HCEC 1CT (cell line): ENCODE measurements around the gene BUB1B.

Experiments used
- DNase-seq: peaks from one replicate; pipeline ENCODE4 v3.0.0-alpha.2; 2017

BUB1B gene

DNA sequence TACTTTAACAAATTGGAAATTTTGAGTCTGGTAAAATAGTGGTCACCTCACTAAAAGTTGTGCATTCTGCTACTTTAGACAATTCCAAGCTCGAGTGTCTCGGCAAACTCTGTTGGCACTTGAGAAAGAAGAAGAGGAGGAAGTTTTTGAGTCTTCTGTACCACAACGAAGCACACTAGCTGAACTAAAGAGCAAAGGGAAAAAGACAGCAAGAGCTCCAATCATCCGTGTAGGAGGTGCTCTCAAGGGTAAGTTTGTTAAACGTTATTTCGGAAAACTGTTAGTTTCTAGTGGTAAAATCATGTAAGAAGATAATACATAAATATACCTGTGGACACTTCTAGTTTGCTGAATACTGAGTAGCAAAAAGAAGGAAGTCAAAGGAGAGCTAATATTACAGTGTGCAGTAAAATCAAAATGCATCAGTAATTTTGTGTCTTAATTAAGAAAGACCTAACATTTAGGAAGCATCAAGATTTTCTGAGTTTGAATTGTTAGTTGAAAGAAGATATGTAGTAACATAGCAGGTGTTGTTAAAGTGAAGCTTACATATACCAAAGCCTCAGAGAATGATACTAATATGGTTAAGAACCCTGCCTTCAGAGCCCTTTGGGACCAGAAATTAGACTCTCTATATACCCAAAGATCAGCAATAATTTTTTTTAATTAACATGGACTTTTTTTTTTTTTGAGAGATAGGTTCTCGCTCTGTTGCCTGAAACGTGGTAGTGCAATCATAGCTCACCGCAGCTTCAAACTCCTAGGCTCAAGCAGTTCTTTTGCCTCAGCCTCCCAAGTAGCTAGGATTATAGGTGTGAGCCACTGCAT lies 23.0 kb downstream of the BUB1B start:
- DNase-seq: no peak

DNA sequence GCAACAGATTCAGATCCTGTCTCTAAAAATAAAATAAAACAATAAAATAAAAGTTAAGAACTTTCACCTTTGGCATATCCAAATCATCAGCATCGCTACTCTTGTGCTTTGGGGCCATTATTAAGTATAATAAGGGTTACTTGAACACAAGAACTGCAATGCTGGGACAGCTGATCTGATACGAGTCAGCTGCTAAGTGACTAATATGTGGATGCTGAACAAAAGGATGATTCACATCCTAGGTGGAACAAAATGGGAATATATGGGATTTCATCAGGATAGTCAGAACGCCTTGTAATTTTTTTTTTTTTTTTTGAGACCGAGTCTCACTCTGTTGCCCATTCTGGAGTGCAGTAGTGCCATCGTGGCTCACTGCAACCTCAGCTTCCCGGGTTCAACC lies 29.7 kb downstream of the BUB1B start:
- peak; percentile 81 for DNase-seq

DNA sequence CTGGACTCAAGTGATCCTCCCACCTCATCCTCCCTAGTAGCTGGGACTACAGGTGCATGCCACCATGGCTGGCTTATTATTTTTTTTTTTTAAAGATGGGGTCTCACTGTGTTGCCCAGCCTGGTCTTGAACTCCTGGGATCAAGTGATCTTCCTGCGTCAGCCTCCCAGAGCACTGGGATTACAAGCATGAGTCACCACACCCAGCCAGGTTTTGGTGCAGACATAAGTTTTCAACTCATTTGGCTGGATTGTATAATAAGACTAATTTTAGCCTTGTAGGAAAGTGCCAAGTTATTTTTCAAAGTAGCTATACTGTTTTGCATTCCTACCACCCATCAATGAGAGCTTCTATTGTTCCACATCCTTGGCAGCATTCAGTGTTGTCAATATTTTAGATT lies 32.1 kb downstream of the BUB1B start:
- DNase-seq: peak; percentile 51

DNA sequence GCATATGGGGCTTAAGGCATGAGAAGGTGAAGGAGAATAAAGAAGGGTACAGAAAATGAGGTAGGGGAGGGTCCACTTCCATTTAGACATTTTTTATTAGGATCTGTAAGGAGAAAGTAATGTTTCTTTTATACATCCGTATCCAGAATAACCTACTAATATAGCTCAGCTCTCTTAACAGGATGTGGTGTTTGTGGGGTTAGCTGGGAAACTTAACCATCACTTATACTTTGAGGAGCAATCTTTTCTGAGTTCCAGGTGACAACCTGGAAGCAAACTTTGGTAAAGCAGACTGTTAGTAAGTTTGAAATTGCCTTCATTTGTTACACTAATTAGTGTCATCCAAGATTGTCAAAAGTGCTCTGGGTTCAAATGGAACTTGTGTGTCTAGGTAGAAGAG lies 36.6 kb downstream of the BUB1B start:
- no peak for DNase-seq

DNA sequence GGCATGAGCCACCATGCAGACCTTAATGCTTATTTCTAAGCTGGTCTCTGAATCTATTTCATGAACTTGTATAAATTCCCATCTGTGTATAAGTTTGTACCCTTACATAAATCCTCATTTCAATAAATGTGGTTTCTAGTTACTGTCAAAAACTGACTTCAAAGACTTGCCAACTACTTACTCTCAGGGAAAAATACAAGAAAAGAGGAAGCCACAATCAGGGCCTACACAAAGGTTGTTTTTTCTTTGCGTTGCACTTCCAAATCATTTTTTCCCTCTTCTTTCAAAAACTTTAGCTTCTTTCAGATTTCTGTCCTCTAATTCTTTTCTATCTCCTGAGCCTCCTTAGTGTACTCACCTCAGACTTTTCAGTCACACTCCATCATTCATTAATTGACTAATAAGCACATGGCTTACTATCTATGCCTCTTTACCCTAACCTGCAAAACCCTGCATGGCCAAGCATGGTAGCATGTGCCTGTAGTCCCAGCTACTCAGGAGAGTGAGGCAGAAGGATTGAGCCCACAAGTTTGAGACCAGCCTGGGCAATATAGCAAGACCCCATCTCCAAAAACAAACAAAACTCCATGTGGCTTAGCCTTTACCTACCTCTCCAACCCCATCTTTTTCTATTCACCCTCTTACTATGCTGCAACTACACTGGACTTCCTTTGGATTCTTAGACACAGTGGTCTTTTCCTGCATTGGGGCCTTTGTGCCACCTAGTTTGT lies 37.7 kb downstream of the BUB1B start:
- DNase-seq: no peak

DNA sequence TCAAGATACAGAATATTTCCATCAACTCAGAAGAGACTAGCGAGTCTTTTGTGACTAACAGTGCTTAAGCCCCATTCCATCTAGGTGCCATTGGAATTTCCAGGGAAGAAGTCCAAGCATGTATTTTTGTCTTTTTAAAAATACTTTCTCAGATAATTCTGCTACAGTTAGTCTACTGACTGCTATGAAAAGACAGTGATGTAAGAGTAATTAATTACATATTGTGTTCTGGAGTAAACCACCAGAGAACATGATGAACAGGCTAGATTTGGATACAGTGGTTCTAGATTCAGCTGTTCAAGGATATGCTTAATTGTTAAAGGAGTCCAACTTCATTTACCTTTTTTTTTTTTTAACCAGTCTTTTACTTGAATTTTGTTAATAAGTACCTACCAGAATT lies 43.2 kb downstream of the BUB1B start:
- DNase-seq: no peak

DNA sequence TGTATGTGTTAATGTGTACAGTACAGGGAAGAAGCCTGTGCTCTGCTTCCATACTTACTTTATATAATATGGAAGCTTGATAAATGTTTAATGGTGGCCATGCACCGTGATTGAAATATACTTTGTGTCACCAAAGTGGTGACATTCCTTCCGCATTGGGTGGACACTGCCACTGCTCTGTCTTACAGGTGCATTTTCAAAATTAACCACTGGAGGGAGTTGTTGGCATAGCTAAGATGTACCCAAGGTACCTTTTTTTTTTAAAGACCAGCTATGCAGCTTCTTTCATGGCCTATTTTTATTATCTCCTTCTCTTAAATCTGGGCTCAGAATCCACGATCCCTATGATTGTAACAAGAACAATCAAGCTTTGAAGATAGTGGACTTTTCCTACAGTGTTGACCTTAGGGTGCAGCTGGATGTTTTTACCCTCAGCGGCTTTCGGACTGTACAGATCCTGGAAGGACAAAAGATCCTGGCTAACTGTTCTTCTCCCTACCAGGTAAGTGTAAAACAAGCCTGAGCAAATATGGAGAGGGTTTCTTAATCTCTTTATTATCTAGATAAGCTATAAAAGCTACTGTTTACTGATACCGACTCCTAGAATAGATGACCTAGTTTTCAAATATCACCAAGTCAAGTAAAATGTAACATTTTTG lies 56.4 kb downstream of the BUB1B start:
- peak; percentile 49 for DNase-seq

DNA sequence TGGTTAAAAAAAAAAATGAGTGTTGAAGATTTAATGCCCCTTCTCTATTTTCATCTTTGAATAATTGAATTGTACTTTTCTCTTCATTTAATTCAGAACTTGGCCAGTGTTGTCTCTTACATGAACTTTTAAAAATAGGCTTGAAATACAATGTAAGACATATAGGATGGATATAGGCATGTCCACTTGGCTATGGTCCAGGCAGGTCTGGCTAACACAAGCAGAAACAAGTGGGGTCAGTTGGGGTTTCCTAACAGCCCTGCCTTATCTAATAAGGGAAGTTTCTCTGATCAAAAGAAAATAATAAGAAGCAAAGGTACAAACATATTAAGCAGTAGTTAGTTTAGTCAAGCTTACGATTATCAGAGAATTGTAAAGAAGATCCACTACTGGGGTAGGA lies 58.9 kb downstream of the BUB1B start:
- DNase-seq: no peak

DNA sequence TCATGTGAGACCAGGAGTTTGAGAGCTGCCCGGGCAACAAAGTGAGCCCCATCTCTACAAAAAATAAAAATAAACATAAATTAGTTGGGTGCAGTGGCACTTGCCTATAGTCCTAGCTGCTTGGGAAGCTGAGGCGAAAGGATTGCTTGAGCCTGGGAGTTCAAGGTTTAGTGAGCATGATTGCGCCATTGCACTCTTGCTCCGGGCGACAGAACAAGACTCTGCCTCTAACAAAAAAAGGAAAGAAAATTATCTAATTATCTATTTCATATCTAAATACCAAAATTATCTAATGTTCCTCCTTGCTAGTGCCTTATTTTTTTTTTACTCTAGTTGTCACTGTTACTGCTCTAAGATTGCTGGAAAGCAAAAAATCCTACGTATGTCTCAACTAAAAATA lies 61.3 kb downstream of the BUB1B start:
- DNase-seq: no peak

DNA sequence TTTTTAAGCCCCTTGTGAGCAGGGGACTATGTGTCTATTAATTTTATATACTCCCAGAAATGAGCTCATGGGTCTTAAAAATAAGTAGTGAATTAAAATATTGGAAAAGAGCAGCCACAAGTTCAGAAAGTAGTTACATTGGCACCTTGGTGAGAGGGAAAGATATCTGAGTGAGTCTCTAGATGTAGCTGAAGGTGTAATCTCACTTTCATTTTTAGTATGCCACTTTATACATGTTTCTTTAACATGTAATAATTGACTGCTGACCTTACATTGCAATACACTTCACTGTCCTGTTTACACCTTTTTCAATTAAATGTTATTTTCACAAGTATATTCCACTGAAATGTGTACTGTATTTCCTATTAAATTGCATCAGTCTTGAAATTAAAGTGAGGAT lies 65.9 kb downstream of the BUB1B start:
- no peak for DNase-seq

DNA sequence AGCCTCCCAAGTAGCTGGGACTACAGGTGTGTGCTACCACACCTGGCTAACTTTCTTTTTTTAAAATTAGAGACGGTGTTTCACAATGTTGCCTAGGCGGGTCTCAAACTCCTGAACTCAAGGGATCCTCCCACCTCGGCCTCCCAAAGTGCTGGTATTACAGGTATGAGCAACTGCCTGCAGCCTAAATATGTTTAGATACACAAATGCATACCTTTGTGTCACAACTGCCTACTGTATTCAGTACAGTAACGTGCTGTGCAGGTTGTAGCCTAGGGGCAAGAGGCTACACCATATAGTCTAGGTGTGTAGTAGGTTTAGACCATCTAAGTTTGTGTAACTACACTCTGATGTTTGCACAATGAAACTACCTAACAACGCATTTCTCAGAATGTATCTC lies 68.4 kb downstream of the BUB1B start:
- no peak for DNase-seq

DNA sequence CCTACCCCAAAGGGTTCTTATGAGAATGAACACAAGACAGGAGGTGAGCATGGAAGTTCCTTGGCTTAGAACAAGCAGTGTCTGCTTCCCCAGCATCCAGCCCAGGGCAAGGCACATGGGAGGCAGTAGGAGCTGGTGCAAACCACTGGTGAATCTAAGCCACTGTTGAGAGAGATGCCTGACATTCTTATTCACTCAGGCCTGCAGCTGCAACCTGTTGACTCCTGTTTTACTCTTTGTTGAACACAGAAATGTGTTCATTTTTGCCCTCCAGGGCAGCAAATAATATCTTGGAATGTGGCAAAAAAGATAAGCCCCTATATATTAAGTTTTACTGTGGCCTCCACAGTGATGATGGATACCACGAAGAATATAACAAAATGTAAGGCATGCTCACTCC lies 69.1 kb downstream of the BUB1B start:
- DNase-seq: no peak

DNA sequence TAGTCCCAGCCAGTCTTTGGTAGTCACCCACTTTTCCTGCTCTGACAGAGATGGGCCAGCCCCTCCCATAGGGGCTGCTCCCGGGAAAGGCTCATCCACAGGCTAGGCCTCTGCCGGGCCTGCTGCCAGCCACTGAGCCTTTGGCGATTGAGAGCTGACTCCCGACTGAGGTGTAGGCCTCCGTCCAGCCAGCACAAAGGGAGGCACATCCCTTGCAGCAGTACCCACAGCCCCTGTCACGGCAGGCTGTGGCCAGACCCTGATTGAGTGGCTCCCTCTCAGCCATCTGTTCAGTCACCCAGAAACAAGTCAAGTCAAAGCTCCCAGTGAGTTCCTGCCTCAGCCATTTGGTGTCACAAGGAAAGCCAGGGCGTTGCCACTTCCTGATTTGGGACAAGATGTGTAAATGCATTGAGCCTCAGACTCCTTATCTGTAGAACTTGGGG lies 71.8 kb downstream of the BUB1B start:
- no peak for DNase-seq

DNA sequence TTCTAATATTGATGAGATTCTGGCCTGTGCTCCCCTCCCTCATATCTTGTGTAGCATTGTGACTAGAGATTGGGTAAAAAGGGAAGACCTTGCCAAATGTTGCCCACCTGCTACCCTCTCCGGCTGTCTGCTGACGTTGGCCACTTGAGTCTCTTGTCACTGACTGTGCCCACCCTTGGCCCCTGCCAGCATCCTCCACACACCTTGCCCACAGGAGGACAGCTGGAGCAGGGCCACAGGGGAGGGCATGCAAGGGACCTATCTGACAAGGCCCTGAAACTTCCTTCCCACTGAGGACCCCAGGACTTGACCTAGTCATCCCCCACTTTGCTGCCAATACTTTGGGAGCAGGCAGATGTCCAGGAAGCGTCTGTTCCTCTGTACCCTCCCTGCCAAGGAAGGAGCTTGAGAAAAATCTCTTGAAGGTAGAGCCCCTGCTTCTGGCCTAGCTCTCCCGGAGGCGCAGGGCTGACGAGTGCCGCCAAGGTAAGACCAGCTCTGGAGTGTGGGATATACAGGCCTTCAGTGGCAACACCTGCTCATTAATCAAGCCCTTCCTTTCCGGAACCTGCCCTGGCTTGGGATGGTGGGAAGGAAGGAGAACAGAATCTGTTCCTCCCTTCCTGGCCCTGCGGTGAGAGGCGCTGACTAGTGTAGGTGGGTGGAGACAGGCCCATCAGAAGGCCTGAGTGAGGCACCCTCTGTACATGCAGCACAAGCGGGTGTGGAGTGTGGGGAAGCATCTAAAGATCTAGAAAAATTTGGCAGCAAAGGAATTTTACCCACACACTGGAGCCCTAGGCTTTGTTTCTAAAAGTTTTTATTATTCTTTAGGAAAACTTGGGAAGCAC lies 73.1 kb downstream of the BUB1B start:
- DNase-seq: no peak

DNA sequence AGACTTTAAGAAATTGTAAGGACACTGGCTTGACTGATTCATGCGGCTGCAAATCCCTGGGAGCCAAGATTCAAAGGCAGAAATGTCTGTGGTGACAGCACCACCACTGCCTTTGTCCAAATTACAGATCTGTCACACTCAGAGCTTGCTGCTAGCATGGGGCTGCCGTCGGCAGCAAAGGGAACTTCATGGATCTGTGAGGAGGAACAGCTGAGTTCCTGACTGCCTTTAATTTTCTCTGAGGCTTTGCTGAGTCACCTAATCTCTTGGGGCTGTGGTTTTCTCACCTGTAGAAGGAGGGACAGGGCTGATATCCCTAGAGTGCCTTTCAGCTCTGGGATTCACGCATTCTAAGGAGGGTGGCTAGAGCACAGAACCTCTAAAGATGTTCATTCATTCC lies 73.9 kb downstream of the BUB1B start:
- no peak for DNase-seq

DNA sequence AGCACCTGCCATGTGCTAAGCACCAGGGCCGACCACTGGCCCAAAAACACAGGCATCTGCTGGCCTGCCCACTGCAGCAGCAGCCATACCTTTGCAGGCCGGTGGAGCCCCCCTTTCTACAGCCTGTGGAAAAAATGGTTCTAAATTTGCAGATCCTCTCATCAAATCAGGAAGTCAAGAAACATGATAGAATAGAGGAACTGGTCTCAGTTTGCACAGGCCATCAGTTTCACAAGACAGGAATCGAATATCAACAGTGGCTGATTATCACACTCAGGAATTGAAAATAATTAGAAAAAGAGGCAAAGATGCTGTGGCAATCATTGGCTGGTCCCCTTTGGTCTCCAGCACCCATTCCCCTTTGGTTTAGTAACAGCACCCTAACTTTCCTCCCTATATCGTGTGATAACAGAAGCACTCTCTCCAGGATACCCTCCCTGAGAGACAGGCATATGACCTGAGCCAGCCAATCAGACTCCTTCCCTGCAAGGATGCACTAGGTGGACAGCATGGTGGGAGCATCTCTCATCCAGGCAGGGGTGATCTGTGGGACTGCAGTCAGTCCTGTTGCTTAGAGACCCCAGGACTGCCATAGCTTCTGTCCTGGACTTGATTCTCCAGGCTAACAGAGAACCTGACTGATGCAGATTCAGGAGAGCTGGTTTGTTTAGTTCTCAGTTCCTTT lies 74.5 kb downstream of the BUB1B start:
- no peak for DNase-seq

DNA sequence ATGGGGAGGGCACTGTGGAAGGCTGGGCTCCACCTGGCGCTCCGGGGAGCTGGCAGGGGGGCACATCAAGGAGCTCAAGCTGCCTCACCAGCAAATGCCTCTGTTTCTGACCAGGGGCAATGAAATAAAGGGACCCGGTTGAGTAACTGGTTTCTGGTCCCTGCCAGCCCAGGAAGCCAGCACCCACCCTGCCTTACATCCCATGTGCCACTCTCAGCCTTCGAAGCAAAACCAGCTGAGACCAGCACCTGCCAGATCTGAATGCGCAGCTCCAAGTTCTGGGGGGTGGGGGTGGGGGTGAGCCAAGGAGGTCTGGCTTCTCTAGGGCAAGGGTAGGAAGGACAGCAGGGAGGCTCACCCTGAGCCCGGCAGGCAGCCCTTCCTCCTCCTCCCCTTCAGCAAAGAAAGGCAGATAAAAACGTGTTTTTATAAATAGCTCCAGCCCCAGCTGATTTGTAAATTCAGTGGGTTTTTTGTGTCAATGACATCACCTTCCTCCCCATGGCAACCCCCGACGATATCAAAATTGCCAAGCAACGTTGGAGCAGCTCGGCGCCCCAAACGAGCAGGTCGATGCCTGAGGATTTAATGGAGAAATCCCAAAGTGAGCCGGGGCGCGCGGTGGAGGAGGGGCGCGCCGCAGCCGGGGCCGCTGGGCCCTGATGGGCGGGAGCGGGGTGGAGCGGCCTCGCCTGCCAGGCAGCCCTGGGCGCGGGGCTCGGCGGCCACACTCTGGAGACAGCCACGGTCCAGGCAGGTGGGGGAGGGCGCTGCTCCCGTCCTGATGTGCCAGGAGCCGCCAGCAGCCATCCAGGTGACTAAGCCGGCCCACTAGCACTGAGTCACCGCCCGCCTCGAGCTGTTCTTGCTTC lies 77.9 kb downstream of the BUB1B start, which contains the start of gene PAK6:
PAK6 (plus strand) TSS at position 532 of the 872 bp plus-strand sequence. CDS start 25,723 bp downstream, outside the sequence.
- peak; percentile 35 for DNase-seq

DNA sequence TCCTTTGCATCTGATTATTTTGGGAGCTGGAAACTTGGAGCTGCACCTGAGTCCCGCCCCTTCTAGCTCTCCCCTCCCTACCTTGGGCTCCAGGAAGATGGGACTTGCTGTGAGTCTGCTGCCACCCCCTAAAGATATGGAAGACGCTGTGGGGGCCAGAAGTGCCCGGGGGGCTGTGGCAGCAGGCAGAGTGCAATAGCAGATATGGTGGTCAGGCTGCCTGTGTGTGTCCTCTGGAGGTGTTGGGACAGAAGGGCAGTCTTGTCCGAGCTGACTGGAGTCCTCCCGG lies 78.5 kb downstream of the BUB1B start:
- no peak for DNase-seq

DNA sequence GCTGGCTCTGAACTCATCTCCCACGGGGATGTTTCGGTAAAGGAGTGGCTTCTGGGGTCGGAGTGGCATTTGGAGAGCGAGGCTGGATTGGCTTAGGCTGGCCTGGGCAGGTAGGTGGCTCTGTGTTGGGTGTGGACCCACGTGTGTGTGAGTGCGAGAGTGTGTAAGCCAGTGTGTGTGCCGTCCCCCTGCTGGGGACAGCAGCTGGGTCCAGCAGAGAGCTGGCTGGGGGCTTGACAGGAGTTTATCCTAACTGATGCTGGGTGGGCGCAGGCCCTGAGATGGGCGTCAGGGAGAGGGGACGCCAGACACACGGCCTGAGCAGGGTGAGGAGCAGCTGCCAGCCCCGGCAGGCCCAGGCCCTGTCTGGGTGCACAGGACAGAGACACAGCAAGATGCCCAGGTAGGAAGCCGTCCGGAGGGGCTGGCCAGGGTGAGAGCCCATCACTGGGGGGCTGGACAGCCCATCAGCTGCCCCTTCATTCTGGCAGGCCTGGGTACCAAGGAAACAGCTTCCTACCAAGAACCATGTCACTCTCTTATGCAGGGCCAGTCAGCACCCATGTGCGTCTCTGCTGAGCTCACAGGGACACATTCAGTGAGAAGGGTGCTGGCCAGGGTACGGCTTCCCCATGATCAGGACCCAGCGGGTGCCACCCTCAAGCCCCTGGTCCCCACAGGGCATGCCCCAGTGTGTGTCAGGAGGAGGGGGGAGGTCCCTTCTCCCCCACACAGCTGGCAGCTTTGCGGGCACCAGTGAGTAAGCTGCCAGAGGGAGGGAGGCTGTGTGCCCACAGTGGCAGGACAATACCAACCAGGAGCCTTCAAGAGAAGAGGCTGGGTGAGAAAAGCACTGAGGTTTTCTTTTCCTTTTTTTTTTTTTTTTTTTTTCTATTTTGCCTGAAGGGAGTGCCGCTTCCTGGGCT lies 79.1 kb downstream of the BUB1B start:
- no peak for DNase-seq

DNA sequence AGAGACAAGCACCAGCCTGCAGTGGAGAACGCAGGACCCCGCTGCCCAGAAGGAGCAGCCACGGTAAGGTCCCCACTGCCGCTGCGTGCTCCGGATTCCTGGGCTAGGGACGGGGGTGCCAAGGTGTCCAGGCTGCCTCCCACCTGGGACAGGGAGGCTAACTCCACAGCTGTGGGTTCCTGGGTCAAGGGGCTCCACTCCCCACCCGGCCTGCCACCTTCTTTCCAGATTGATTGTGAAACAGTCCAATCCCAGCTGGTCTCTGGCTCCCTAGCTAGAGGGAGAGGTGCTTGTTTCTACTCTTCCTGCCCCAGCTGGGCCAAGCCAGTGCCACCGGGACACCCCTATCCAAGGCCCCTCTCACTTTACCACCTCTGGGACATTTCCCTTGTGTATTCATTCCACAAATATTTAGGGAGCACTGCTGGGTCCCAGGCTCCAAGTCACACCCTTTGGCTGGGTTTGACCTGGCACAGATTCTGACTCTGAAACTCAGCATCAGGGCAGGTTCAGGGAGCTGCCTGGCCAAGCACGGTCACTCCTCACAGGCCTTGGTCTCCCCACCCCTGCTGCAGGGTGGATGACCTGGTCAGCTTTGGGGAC lies 79.9 kb downstream of the BUB1B start:
- DNase-seq: no peak
